GM12878 (cell line): ENCODE results near the gene STAMBPL1. TPM values are rescaled to one million over a fixed set of nuclear protein-coding genes. Genes with fewer than 3 reads are reported as not detected.
"Not testable (repeated sequence)": the region's sequence is repeated elsewhere in the genome, so short reads cannot be mapped to it uniquely, and the experiment has no call there.

ENCODE experiments used
- ATAC-seq: fragments of 200-7000 bp; cut with Tn5 transposase; 3 replicates; pipeline ENCODE4 v1.9.1; 2020; ENCODE audit warnings: mild to moderate bottlenecking, moderate library complexity
- BruUV-seq: library from RNA; stranded (reverse); fragments of 400-500 nt; replicated peaks from 2 replicates; lab custom pipeline; 2021; lab: Mats Ljungman, UMichigan
- CTCF ChIA-PET: fragments of 300-600 bp; sonication (Branson Sonifier 250); formaldehyde crosslinking; extraction: SDS; loops from one replicate; lab custom pipeline; 2021; ENCODE audit warnings: inconsistent platforms; lab: Yijun Ruan, JAX
- POLR2A ChIA-PET: fragments of 350-600 bp; formaldehyde crosslinking; extraction: SDS; loops from one replicate; lab custom pipeline; 2021; ENCODE audit warnings: inconsistent platforms; lab: Charles Lee
- RAD21 ChIA-PET: fragments of 300-600 bp; sonication (Branson Sonifier 250); formaldehyde crosslinking; loops from one replicate; lab custom pipeline; 2023; ENCODE audit warnings: antibody characterized with exemption; ENCODE audit not compliant: unreplicated experiment; lab: Charles Lee
- SMC1A ChIA-PET: fragments of 300-600 bp; sonication (Branson Sonifier 250); formaldehyde crosslinking; loops from one replicate; lab custom pipeline; 2023; ENCODE audit not compliant: unreplicated experiment, uncharacterized antibody; lab: Charles Lee
- DNase-seq: peaks from one replicate; pipeline ENCODE4 v3.0.0-alpha.2; 2011; ENCODE audit warnings: low read depth, low spot score
- FAIRE-seq: peaks from 3 replicates; lab custom pipeline; 2011; peaks lifted over from hg19 to GRCh38; lab: Jason Lieb, UNC
- H2AFZ ChIP-seq: 2 replicates; pipeline ENCODE4 v1.6.0; 2011; ENCODE audit warnings: low read depth, low read length, control low read depth; ENCODE audit not compliant: control insufficient read depth
- H3K27ac ChIP-seq: 2 replicates; pipeline ENCODE4 v1.5.1; 2011; ENCODE audit warnings: control low read depth; ENCODE audit not compliant: control insufficient read depth, insufficient read depth
- H3K27me3 ChIP-seq, 2 experiments: replicated peaks in 1 of 2; 2 replicates each; pipeline versions ENCODE4 v1.6.0 to v1.6.1; 2011; ENCODE audit warnings: low read length in 1 of 2; ENCODE audit not compliant: control insufficient read depth in 2 of 2, insufficient read depth in 2 of 2
- H3K36me3 ChIP-seq, 2 experiments: 2 replicates each; pipeline ENCODE4 v1.5.1; 2011; ENCODE audit warnings: low read length in 1 of 2; ENCODE audit not compliant: control insufficient read depth in 2 of 2, insufficient read depth in 2 of 2
- H3K4me1 ChIP-seq: 2 replicates; pipeline ENCODE4 v1.6.1; 2011; ENCODE audit warnings: mild to moderate bottlenecking, low read length, moderate library complexity, mixed read lengths; ENCODE audit not compliant: control insufficient read depth, insufficient read depth
- H3K4me2 ChIP-seq: 2 replicates; pipeline ENCODE4 v1.6.0; 2011; ENCODE audit warnings: control low read depth; ENCODE audit not compliant: control insufficient read depth, insufficient read depth
- H3K4me3 ChIP-seq: fragments of 200-600 bp; sonication (generic); 2 replicates; pipeline ENCODE4 v1.5.1; 2016
- H3K79me2 ChIP-seq: 2 replicates; pipeline ENCODE4 v1.6.0; 2011; ENCODE audit warnings: low read length; ENCODE audit not compliant: control insufficient read depth, insufficient read depth
- H3K9ac ChIP-seq: 2 replicates; pipeline ENCODE4 v1.8.0; 2011; ENCODE audit warnings: low read length, control low read depth, mixed read lengths; ENCODE audit not compliant: control insufficient read depth, insufficient read depth
- H3K9me3 ChIP-seq: replicated peaks from 3 replicates; pipeline ENCODE4 v1.5.1; 2011; ENCODE audit warnings: mild to moderate bottlenecking, low read length; ENCODE audit not compliant: control insufficient read depth, insufficient read depth
- H4K20me1 ChIP-seq: 2 replicates; pipeline ENCODE4 v1.6.0; 2011; ENCODE audit not compliant: control insufficient read depth, insufficient read depth
- BHLHE40 ChIP-seq, 2 experiments: fragments of 450-650 bp in 1 of 2; IDR thresholded peaks; 2 replicates each; pipeline ENCODE4 v1.6.1; 2011 to 2017; ENCODE audit warnings: low read depth in 2 of 2, borderline replicate concordance in 1 of 2, improper control_type of control experiment in 1 of 2, low read length in 1 of 2, mild to moderate bottlenecking in 1 of 2
- CREM ChIP-seq: IDR thresholded peaks from 2 replicates; pipeline ENCODE4 v1.6.1; 2014; ENCODE audit warnings: antibody characterized with exemption, low read depth
- FOXM1 ChIP-seq: IDR thresholded peaks from 2 replicates; pipeline ENCODE4 v1.6.1; 2012; ENCODE audit warnings: low read depth, mild to moderate bottlenecking, inconsistent platforms, low read length, moderate library complexity
- MEF2A ChIP-seq: IDR thresholded peaks from 2 replicates; pipeline ENCODE4 v1.6.1; 2011; ENCODE audit warnings: low read depth, mild to moderate bottlenecking, low read length, moderate library complexity; ENCODE audit not compliant: insufficient read depth
- NFIC ChIP-seq: IDR thresholded peaks from 2 replicates; pipeline ENCODE4 v1.6.1; 2012; ENCODE audit warnings: low read depth, mild to moderate bottlenecking, inconsistent platforms, low read length, moderate library complexity
- NR2F1 ChIP-seq: fragments of 450-650 bp; conservative IDR thresholded peaks from 2 replicates; pipeline ENCODE4 v1.6.1; 2017; ENCODE audit warnings: mild to moderate bottlenecking
- PAX5 ChIP-seq: IDR thresholded peaks from 2 replicates; pipeline ENCODE4 v1.6.1; 2011; ENCODE audit warnings: low read depth, low read length, borderline replicate concordance
- RUNX3 ChIP-seq: IDR thresholded peaks from 2 replicates; pipeline ENCODE4 v1.6.1; 2012; ENCODE audit warnings: low read length, inconsistent platforms
- STAT3 ChIP-seq: IDR thresholded peaks from 2 replicates; pipeline ENCODE4 v1.6.1; 2011; ENCODE audit warnings: low read depth, low read length, improper control_type of control experiment
- ZBED1 ChIP-seq: IDR thresholded peaks from 2 replicates; pipeline ENCODE4 v1.6.1; 2016; ENCODE audit warnings: borderline replicate concordance
- WGBS: methylation state at CpG from one replicate; pipeline ENCODE4 v1.1.6; 2016; ENCODE audit warnings: low lambda C conversion rate; ENCODE audit not compliant: insufficient replicate concordance, insufficient coverage; ENCODE audit errors: missing lambda C conversion rate; 5-methylcytosine and 5-hydroxymethylcytosine counted together
- in situ Hi-C: fragments of 300-500 bp; cut with MboI; formaldehyde crosslinking; loops from 9 replicates; pipeline ENCODE4 v1.14.3; 2018; ENCODE audit warnings: mixed read lengths
- intact Hi-C: fragments of 100-400 bp; cut with micrococcal nuclease; formaldehyde crosslinking; loops from one replicate; pipeline ENCODE4 v1.14.2; 2022; ENCODE audit not compliant: unreplicated experiment
- polyA plus RNA-seq, 11 experiments: library from polyadenylated mRNA; depleted of rRNA in 4 of 11; unstranded in 6 of 11; stranded (reverse) in 5 of 11; fragments of >200 nt; fragmentation: Nextera tagmentation in 4 of 11; fragmentation: Illumina TruSeq in 1 of 11; extraction: Ambion mirVana in 4 of 11; extraction: Trizol in 1 of 11; gene quantifications; 1 replicate in 1 of 11; 2 replicates in 10 of 11; pipeline versions ENCODE4 v1.2.1 to v1.2.3, GENCODE V29; 2011 to 2016; ENCODE audit warnings: inconsistent platforms in 2 of 11, missing spikeins in 2 of 11, low read depth in 1 of 11
- total RNA-seq, 4 experiments: library from RNA; depleted of rRNA in 3 of 4; stranded (reverse); fragments of >200 nt in 3 of 4; fragmentation: Illumina TruSeq in 1 of 4; extraction: Trizol in 1 of 4; gene quantifications; 2 replicates each; pipeline versions ENCODE4 v1.2.1 to v1.2.3, GENCODE V29; 2013 to 2021
- TF ChIP-seq, protein P1 (sequence below): IDR thresholded peaks from 2 replicates; pipeline ENCODE4 v1.6.1; 2012; ENCODE audit warnings: low read length, inconsistent platforms

Gene STAMBPL1
- total and polyA plus RNA-seq, 10 of the 15 experiments (the other 5 are each of a cell fraction or from before 2014, with no cell fraction given), result 7.5 to 44.1 (median 25.4) TPM

DNA sequence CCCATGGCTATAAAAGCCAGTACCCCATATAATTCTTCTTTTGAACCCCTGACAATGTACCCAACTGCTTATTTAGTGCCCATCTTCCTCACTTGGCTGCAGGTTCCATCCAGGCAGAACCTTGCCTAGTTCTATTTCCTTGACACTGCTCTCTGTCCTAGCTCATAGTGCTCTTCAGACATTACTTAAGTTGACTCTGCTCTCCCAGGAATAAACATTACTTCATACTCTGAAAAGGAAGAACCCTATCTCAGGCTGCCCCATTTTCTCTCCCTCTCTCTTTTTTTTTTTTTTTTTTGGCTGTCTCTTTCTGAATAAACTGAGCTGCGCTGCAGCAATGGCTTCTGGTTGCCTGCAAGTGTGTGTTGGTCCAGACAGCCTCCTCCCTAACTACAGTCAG, 51.5 kb downstream of the STAMBPL1 start:
- BruUV-seq, result no TSS peak
- TF ChIP-seq ZBED1, result 0 out of 2 replicates have a peak, but pooled peaks have one; percentile 26
- TF ChIP-seq FOXM1, result 0 out of 2 replicates have a peak, but pooled peaks have one; percentile 10
- TF ChIP-seq STAT3, result no peak
- no peaks in the 10 kb centered on the region for H3K27me3 ChIP-seq
- ChIA-PET POLR2A (interaction anchor here (0.6 to 5.6 kb wide), 11 partner anchors 11 to 167 kb away, joined by 3 to 64 read pairs (median 4); no protein-coding TSS in a partner anchor), RAD21 (interaction anchor here (0.7 to 7.1 kb wide), 31 partner anchors 13 to 367 kb away, joined by 3 to 390 read pairs (median 8); partner anchors contain the start of genes ANKRD22, FAS and STAMBPL1), CTCF (interaction anchor here (0.6 to 12.8 kb wide), 36 partner anchors 8 to 1935 kb away, joined by 3 to 895 read pairs (median 8); partner anchors contain the start of genes ANKRD22, CH25H and STAMBPL1), SMC1A (interaction anchor here (0.6 to 10.3 kb wide), 31 partner anchors 8 to 458 kb away, joined by 3 to 575 read pairs (median 6); partner anchors contain the start of genes CH25H, FAS and STAMBPL1)
- H3K9ac ChIP-seq, result no peak overlapping the region
- no peaks in the 10 kb centered on the region; the same call in 2 of the 3 replicates for H3K9me3 ChIP-seq
- H3K27ac ChIP-seq, result peak overlapping the region; percentile 31; the same call in 1 of the 2 replicates
- intact Hi-C loops, result no loop called here
- H3K36me3 ChIP-seq, result peaks cover 0 to 13% of the 10 kb centered on the region in 2 experiments; a peak in 3 of 4 replicates
- in situ Hi-C loops, result no loop called here
- DNase-seq, result no peak
- H4K20me1 ChIP-seq, result no peaks in the 10 kb centered on the region
- peaks cover 2% of the 10 kb centered on the region; the same call in 1 of the 2 replicates for H3K79me2 ChIP-seq
- no peak overlapping the region for H2AFZ ChIP-seq
- H3K4me1 ChIP-seq, result peaks cover 21% of the 10 kb centered on the region
- FAIRE-seq, result no peak
- H3K4me3 ChIP-seq, result no peak overlapping the region
- no CpG with 5 or more reads among the region's 1 CpG for WGBS
- no peak overlapping the region for H3K4me2 ChIP-seq
- ATAC-seq, result no peak

DNA sequence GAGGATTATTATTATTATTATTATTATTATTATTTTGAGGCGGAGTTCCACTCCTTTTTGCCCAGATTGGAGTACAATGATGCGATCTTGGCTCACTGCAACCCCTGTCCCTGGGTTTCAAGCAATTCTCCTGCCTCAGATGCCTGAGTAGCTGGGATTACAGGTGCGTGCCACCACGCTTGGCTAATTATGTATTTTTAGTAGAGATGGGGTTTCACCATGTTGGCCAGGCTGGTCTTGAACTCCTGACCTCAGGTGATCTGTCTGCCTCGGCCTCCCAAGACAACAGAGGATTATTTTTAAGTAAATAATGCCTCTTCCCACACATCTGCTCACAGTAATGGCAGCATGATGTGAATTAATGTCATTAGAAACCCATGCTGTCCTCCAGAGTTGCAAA, 52.0 kb downstream of the STAMBPL1 start:
- H3K27ac ChIP-seq, result peak overlapping the region; percentile 56; the same call in 1 of the 2 replicates
- DNase-seq, H2AFZ ChIP-seq, H3K79me2 ChIP-seq, H4K20me1 ChIP-seq, ATAC-seq, BruUV-seq, H3K9me3 ChIP-seq, H3K4me3 ChIP-seq, FAIRE-seq, in situ Hi-C loops, H3K9ac ChIP-seq, H3K27me3 ChIP-seq: not testable (repeated sequence)
- peaks cover 0 to 12% of the 10 kb centered on the region in 2 experiments; a peak in 3 of 4 replicates for H3K36me3 ChIP-seq
- ChIA-PET RAD21 (interaction anchor here (0.7 to 7.1 kb wide), 46 partner anchors 12 to 371 kb away, joined by 3 to 390 read pairs (median 5); partner anchors contain the start of genes CH25H, FAS and STAMBPL1), CTCF (interaction anchor here (0.6 to 12.8 kb wide), 63 partner anchors 8 to 1399 kb away, joined by 3 to 895 read pairs (median 7); partner anchors contain the start of genes ANKRD22, CH25H, FAS and STAMBPL1), POLR2A (interaction anchor here (0.6 to 5.6 kb wide), 11 partner anchors 11 to 167 kb away, joined by 3 to 64 read pairs (median 4); no protein-coding TSS in a partner anchor), SMC1A (interaction anchor here (0.5 to 10.3 kb wide), 49 partner anchors 8 to 457 kb away, joined by 3 to 575 read pairs (median 5); partner anchors contain the start of genes CH25H, FAS and STAMBPL1)
- H3K4me2 ChIP-seq, result peak overlapping the region; percentile 61
- 28% methylated on average over 5 of the region's 5 CpGs for WGBS
- peak; percentile 47 to 68; a peak in 3 of 4 replicates for TF ChIP-seq BHLHE40 (IDR thresholded peaks at IDR 0.05; ENCODE audit: borderline replicate concordance in 1 of 2, low read depth in 2 of 2, low read length in 1 of 2)
- TF ChIP-seq PAX5, result peak; percentile 77; the same call in 1 of the 2 replicates
- peak; percentile 19; the same call in 1 of the 2 replicates for TF ChIP-seq CREM
- 0 out of 2 replicates have a peak, but pooled peaks have one; percentile 34 for TF ChIP-seq NFIC
- TF ChIP-seq FOXM1, result peak; percentile 33; the same call in 1 of the 2 replicates
- peak; percentile 66; the same call in 1 of the 2 replicates for TF ChIP-seq MEF2A
- TF ChIP-seq, protein P1, sequence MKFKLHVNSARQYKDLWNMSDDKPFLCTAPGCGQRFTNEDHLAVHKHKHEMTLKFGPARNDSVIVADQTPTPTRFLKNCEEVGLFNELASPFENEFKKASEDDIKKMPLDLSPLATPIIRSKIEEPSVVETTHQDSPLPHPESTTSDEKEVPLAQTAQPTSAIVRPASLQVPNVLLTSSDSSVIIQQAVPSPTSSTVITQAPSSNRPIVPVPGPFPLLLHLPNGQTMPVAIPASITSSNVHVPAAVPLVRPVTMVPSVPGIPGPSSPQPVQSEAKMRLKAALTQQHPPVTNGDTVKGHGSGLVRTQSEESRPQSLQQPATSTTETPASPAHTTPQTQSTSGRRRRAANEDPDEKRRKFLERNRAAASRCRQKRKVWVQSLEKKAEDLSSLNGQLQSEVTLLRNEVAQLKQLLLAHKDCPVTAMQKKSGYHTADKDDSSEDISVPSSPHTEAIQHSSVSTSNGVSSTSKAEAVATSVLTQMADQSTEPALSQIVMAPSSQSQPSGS, result 0 out of 2 replicates have a peak, but pooled peaks have one; percentile 23
- 0 out of 2 replicates have a peak, but pooled peaks have one; percentile 13 for TF ChIP-seq RUNX3
- 0 out of 2 replicates have a peak, but pooled peaks have one; percentile 45 for TF ChIP-seq NR2F1
- peaks cover 21% of the 10 kb centered on the region for H3K4me1 ChIP-seq
- intact Hi-C loops, result loop anchor here (1.0 to 2.0 kb wide), 3 partner anchors 51 to 243 kb away; partner anchors contain the start of gene STAMBPL1
